IPS-NIHi7 (cell line): ENCODE results near the gene SEMA3D.
A peak's percentile ranks its signal among the peaks of the same experiment; 100 is the strongest.

Experiments used
- DNase-seq: peaks from one replicate; pipeline ENCODE4 v3.0.0; 2012; ENCODE audit warnings: mixed read lengths; ENCODE audit errors: extremely low spot score

Gene SEMA3D

DNA sequence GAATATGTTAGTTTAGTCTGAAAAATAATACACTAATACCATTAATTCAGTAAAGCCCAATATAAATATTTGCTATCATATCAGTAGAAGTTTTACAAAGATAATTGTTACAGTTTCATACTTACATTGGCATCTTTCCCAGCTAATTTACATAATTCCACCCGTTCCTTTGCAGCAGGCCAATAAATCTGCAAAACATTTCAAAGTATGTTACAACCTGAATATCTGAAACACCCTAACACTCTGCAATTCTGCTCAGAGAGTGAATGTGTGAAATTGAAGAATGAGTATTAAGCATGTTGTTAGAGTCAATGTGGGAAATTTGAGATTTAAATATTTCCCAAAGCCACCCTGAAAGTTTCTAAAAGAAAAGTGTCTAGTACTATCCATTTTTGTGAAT lies 105.5 kb downstream of the SEMA3D start:
- no peak for DNase-seq

DNA sequence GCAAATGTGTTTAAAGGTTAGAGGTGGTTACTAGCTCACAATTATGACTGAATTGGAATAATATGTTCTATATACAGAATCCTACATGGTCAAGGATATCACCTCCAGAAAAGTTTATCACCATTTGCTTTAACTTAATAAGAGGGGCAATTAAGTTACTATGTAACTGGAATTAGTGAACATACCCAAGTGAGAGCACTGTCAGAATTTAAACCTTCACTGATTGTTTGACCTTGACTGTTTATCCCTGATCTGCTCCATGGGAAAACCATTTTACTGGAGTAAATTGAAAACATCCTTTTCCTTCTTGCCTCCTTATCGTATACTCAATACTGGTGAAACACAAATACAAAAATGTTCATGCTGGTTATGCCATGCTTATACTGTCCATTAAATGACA lies 107.4 kb downstream of the SEMA3D start:
- DNase-seq: no peak

DNA sequence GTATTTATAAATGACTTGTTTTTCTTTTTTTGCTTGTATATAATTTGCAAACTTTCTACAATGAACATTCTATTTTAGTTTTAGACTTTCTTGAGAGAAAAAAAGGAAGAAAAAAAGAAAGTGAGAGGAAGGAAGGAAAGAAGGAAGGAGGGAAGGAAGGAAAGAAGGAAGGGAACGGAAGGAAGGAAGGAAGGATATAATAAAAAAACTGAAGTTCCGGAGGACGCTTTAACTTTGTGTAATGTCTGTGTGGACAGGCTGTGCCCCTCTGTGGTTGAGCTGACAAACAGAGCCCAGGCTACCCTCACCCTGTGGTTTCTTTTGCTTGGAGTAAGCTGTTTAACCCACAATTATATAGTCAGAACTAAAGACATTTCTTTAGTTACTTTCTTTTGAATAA lies 108.7 kb downstream of the SEMA3D start:
- DNase-seq: no peak

DNA sequence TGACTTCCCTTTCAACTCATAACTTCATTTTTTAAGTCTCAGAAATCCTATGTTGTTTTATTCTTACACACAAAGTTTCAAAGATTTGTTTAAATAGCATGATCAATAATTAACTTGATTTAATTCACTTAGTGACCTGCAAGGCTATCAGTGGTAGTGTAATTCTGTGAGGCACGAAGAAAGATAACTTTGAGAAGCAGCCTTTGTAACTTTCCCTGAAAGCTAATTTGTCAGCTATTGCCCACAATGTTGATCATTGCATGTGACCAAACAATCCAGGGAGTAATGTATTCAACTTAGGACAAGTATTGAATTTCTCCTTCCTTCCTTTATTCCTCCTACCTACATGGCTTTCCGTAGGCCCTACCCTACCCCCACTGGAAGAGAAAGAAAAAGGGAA lies 111.0 kb downstream of the SEMA3D start:
- DNase-seq: no peak

DNA sequence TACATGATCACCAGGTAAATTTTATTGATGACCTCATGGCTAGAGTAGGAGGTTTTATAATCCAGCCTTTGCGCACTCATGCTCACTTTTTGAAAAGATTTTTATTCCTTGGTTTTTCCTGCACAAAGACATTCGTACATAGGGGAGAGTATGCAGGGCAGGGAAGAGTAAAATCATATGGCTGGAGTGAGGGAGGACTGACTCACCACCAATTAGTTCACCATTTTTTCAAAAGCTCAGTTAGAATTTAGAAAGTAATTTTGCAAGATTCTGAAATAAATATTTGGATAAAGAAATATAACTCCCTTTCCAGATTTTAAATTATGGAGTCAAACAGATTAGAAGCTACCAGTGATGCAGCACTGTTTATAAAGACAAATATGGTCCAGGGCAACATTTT lies 111.9 kb downstream of the SEMA3D start:
- DNase-seq: no peak

DNA sequence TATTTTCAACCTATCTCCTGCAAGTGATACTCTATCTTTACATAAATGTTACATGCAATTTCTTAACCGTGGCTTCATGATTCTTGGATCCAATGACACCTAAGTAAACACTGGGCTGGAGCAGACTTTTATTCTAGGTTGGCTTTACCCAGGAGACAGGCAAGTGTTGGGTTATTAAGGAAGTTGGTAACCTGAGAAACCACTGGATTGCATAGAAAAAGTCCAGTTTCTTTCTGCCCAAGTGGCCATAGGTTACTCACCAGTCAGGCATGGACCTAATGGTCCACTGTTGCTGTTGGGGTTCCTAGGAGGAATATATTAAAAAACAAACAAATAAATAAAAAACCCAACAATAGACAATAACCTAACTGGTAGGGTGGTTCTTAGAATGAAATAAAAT lies 112.8 kb downstream of the SEMA3D start:
- DNase-seq: no peak

DNA sequence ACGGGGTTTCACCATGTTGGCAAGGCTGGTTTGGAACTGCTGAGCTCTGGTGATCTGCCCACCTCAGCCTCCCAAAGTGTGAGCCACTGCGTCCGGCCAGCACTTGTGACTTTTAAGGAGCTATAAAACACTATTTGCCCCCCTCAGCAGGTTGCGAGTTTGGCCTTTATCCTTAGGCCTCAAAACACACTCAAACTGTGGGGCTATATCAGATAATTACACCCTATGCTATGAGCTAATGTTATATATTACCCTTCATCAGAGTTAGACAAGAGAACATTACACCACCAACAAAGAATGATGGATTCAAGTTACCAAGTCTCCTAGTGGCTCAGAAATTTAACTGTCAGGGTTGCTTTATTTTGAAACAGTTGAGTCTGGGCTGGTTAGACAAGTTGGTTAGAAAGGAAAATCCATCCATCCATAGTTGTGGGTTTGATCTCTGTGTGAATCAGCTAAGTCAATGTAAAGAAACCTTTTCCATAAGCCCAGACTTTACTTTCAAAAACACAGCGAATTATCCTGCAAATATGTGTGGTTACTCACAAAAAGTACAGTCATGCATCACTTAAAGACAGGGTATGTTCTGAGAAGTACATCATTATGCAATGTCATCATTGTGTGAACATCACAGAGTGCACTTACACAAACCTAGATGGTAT lies 115.8 kb downstream of the SEMA3D start:
- DNase-seq: no peak

DNA sequence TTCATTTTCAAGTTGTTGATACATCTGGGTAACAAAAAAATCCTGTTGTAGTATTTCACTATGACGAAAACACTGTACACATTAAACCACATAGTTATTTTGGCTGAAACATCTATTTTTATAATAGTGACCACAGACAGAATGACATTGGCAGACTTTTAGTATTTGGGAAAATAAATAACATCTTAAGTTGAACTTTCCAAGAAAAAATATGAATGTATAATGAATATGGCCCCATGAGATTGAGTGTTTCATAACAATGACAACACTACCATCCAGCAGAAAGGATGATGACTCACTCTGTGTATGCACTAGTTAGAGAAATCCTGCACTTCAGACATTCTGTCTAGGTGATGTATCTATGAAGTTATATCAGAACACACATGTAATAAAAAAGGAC lies 118.1 kb downstream of the SEMA3D start:
- DNase-seq: no peak

DNA sequence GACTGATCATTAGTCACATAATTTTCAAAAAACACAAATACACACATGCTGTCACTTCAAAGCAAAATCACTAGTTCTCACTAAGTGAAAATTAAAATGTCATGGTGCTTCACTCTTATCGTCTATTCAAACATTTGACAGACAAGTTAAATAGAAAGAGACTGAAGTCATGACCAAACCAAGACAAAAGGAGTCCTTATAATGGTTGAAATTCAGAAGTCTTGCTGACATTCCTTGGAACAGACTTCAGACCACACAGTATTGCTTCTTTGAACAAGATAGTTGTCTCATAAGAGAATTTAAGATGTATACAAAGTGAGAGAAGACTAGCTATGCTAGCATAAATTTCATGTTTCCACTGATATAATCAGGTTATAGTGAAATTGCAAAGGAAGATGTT lies 119.5 kb downstream of the SEMA3D start:
- no peak for DNase-seq

DNA sequence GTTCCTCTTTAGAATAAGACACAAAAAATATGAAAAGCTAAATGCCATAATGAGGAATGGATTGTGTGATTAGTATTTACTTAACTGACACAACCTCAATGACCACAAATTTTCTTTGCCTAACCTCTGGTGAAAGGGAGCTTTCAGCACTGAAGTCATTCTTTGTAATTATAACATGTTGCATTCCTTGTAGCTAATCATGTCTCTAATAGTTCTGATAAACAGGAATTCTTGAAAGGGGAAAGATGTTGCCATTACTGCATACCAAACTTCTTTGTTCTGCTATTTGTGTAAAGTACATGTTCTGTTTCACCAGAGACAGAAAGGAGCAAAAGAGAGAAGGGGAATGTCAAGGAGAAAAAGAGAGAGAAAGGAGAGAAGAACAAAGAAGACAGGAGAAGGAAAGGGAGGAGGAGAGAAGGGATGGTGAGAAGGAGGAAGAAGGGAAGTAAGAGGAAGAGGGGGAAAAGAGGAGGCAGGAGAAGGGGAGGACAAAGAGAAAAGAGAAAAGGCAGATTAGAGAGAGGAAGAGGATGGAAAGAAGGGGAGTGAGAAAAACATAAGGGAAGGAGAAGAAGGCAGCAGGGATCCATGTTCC lies 120.9 kb downstream of the SEMA3D start:
- no peak for DNase-seq

DNA sequence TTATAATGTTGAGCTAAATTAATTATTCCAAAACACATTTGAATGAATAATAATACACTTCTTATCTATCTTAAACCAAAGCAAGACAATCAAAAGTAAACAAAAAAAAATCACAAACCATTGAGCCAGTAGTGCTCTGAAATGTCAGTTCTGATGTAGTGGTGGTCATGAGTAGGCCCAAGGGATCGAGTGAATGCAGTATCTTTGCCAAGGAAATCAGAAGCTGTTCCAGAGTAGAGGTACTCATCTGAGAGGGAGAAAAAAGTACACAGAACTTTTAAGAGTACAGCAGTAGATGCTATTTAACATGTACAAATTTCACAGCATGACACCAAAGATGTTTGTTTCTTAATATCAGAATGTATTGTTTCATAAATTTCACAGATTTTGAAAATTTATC lies 121.5 kb downstream of the SEMA3D start:
- DNase-seq: no peak

DNA sequence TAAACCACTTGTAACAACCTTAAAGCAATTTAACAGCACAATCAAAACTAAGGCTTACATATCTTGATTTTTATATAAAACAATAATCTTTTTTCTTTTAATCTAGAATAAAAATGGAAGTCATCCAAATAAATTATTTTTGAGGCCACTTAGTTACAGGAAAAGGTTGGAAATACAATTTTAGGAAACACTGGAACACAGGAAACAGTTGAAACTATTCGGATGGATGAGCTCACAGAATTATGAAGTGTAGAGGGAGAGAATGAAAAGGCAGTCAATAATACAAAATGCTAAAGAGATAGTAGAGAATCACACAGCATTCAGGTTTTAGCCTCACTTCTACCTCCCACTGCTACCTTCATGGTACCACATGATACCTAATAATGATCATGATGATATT lies 124.2 kb downstream of the SEMA3D start:
- no peak for DNase-seq

DNA sequence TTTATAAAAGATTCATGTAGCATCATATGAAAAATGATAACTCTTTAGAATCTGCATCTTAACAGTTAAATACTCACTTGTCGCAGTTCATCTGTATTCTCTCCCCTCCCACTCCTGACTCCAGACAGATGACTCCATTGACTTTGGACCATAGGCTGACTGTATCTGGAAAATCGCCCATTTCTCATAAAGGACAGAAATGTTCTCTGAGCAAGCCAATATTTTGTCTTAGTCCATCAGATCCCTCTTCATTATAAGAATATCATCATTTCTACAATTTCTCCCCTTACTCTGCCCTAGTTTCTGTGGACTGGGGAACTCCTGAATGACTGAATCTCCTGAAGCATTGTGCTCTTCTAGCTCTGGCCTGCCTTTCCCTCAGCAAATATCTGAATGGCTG lies 125.4 kb downstream of the SEMA3D start:
- no peak for DNase-seq

DNA sequence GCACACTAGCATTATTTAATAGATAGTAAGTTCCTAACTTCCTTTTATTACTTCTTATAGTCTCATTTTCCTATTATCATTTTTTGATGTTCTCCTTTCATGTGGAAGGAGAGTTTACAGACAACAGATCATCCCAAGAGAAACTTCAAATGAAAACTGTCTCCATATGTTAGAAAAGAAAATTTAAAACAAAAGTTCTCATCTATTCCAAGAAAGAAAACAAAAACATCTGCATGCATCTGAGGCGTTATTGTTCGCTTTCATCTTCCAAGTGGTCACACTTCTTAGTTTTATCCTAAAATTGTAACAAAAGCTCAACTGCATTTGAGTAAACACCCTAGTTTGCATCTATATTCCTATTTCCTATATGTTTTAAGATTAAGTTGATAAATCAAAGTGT lies 126.2 kb downstream of the SEMA3D start:
- no peak for DNase-seq

DNA sequence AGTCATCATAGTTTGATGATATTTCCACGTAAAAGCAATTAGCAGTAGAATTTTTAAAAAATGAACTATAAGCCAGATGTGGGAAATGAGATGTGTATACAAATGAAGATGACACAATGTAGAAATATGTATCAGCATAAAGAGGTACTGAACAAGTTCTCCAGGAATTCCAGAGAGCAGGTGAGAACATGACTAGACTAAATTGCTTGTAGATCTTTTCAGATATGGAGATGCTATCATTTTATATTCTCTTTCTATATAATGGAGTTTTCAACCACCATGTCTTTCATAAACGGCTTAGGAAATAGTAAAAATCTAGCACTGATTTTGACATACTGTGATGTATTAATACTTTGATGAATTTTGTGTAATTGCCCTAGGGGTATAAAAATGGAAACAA lies 130.9 kb downstream of the SEMA3D start:
- DNase-seq: no peak

DNA sequence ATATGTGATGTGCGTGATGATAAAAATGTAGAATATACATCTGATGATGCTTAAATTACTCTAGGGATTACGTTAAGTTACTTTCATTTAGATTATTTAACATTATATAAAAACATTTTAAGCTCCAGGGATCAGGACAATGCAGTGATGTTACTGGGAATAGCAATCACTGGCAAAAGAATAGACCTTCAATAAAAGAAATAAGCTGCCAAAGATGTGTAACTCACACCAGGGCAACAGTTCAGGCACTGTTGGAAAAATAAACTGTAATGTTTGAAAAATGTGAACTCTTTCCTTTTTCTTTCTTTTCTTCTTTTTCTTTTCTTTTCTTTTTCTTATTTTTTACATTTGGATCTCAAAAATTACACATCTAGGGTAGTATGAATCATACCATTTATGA lies 131.7 kb downstream of the SEMA3D start:
- no peak for DNase-seq

DNA sequence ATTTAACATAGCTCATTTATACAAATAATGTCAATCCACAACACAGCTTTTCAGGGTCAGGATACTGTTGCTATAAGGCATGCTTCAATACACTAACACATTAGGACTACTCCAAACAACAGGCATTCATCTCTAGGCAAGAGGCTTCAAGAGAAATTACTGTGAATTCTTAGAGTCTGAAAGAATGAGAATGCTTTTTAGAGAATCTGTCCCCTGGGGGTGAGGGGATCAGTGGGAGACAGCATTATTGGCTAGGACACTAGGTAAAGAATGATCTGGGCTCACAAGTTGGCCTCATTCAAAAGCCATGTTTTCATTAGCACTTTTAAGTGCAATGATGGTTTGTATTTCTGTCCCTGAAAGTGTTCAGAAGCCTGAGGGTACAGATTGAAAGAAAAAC lies 132.6 kb downstream of the SEMA3D start:
- no peak for DNase-seq

DNA sequence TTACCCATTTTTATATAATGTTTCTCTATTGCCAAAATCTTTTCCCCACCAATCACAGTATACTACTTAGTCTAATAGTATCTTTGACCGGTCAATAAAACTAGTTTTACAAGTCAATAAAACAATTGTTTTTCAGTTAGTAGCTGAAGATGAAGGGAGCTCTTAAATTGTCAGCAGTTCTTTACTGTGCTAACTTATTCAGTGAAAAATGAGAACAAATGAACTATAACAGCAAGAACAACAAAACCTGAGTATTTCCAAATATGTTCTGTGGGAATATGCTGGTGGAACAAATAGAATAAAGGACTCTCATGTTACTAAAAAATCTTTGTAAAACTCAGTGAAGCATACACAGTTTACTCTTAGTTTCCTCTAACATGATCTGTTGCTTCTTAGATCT lies 134.0 kb downstream of the SEMA3D start:
- DNase-seq: no peak

DNA sequence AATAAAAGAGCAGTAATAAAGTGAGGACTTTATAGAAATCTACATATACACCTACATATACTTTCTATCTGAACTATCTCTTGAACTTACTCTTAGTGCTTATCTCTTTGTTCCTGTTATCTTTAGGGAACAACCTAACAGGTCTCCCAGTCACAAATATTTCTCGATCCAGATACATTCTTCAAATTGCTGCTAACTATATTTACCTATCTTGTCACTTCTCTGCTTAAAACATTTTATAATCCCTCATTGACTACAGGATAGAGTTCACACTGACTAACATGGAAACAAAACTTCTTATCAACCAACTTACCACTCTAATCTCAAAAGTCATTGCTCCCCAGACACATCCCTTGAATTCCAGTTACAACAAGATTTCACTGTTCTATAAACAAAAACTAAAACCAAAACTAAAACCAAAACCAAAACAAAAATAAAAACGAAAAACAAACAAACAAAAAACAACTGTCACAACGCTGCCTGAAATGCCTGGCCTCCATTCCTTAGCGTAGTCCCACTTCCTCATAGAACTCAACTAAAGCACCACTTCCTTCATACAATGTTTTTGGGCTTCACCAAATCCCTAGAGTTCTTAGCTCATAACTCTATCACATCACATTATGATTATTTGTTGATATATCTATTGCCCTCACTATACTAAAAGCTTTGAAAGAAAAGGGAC lies 134.7 kb downstream of the SEMA3D start:
- no peak for DNase-seq

DNA sequence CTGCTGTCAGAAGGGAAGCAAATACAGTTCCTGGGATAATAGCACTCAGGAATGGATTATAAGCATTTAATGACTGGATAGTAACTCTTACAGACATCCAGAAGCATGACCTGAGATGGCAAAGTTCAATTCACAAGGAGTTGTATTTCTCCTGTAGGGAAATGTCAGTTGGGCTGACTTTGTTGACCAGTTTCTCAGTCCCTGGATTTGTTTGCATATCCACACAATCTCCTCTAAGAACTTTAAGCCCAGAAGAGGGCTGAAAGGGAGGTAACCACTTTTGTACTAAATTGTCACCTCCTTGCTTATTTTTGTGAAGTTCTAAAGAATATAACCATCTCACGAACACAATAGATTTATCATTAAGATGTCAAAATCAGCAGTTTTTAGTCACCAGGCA lies 140.3 kb downstream of the SEMA3D start:
- no peak for DNase-seq

DNA sequence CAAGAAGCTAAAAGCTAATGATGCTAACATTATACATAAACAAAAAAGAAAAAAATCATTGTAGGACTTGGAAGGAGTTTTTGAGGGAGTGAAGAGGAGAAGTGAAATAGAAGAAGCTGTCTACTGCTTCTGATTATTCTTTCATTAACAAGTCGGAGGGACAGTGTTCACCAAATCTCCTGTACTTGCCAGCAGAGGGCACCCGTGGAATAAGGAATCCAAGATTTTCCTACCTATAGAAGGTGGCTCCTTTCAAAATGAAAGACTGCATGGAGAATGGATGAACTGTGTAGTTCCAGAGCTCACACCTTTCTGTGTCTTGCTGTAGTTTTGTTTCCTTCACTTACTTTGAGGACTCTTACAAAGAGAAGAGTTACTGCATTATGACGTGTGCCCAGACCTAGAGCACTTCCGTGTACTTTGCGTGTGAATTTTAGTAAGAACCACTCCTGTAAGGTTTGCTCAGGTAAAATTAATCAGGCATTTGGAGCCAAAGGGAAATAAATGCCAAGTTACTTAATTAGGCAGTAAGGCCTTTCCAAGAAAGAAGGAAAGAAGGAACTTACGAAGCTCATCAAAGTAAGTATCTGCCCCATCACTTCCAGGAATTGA lies 145.1 kb downstream of the SEMA3D start:
- peak; percentile 54 for DNase-seq

DNA sequence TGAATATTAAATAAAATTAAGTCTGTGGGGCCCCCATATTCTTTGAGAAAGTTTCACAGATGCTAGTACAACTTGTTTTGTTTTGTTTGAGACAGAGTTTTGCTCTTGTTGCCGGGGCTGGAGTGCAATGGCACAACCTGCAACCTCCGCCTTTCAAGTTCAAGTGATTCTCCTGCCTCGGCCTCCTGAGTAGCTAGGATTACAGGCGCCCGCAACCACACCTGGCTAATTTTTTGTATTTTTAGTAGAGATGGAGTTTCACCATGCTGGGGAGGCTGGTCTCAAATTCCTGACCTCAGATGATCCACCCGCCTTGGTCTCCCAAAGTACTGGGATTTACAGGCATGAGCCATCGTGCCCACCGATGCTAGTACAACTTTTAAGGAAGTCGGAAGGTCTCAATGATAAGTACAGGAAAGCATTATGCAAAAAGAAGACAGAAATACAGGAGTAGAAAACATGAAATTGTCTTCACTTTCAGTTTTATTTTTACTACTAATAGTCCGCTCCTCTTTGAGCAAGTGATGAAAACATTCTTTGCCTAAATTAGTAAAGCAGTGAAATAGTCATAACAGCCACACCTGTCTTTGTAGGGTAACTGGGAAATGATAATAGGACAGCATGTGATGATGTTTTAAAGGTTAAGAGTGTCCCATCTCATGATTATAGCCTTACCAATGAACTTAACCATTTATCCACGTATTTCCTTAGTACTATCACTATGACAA lies 147.5 kb downstream of the SEMA3D start:
- DNase-seq: no peak
